C4-2B (cell line): Measurements from ENCODE around the gene C8A.

ENCODE experiments used
- H3K27ac ChIP-seq: fragments of 450-650 bp; 2 replicates; pipeline ENCODE4 v1.5.1; 2017
- ZFX ChIP-seq: fragments of 450-650 bp; IDR thresholded peaks from 2 replicates; pipeline ENCODE4 v1.6.1; 2017
- TF ChIP-seq, protein P1 (sequence below): fragments of 450-650 bp; conservative IDR thresholded peaks from 2 replicates; pipeline ENCODE4 v1.5.1; 2017; ENCODE audit warnings: mild to moderate bottlenecking

The C8A gene

DNA sequence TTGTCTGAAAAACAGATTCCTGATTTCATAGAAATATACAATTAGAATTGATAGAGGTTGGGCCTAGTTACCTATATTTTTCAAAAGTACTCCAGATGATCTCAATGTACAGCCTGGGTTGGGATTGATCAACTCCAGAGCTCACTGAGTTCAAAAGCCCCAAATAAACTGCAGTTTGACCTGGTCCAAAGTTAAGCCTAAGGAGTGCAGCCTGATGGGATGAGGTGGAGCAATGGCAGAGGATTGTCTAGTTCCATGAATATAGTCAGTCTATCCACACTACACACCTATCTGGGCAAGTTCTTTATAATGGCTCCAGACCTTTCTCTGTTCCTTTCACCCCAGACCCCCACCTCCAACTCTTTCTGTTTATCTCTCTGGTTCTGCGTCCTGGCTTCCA is 49.2 kb downstream of the C8A start:
- TF ChIP-seq ZFX: no peak
- TF ChIP-seq, protein P1, sequence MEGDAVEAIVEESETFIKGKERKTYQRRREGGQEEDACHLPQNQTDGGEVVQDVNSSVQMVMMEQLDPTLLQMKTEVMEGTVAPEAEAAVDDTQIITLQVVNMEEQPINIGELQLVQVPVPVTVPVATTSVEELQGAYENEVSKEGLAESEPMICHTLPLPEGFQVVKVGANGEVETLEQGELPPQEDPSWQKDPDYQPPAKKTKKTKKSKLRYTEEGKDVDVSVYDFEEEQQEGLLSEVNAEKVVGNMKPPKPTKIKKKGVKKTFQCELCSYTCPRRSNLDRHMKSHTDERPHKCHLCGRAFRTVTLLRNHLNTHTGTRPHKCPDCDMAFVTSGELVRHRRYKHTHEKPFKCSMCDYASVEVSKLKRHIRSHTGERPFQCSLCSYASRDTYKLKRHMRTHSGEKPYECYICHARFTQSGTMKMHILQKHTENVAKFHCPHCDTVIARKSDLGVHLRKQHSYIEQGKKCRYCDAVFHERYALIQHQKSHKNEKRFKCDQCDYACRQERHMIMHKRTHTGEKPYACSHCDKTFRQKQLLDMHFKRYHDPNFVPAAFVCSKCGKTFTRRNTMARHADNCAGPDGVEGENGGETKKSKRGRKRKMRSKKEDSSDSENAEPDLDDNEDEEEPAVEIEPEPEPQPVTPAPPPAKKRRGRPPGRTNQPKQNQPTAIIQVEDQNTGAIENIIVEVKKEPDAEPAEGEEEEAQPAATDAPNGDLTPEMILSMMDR: no peak
- H3K27ac ChIP-seq: no peak overlapping the region

DNA sequence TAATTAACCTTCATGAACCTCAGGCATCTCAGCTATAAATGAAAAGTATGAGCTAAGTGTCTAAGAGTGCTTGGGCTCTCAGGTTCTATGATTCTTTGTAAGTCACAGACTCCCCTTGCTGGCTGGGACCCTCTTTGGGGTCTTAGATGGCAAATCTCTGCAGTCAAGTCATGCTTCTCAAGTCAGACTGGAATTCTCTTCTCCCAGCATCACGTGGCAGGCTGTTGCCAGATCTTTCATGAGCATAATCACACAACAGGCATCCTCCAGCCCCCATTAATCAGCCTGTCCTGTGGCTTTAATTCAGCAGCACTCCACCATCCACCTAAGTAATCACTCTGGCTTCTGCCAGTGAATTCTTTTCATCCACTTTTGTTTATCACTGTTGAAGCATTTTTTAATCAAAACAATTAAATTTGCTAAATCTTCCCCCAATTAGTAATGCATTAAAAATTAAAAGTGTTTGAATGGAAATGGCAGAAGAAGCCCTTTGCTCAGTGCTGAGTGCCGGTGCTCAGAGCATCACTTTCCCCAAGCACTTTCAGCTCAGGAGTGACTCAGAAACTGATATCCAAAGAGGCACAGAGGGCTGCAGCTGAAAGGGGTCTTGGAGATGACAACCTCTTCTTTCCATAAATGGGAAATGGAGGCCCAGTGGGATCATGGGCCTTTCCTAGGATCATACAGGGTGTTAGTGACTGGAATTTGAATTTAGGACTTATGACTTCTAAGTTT is 50.2 kb downstream of the C8A start:
- no peak overlapping the region for H3K27ac ChIP-seq
- TF ChIP-seq, protein P1: no peak
- no peak for TF ChIP-seq ZFX

DNA sequence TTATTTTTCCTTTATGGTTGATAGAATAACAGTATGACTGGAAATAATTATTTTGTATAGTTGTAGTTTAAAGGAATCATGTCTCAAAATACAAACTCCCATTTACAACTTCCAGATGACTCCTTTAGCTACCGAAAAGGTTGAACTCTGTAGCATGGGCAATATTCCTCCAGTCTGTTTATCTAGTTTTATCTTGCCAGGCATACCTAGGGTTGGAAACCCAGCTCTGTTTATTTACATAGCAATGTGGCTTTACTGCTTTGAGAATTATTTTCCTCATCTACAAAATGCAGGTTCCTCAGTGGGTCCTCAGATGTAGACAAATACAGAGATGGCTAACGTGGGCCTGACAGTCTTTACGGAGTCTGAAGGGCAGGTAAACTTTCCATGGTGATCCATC is 51.1 kb downstream of the C8A start:
- no peak overlapping the region for H3K27ac ChIP-seq
- TF ChIP-seq, protein P1: no peak
- TF ChIP-seq ZFX: no peak

DNA sequence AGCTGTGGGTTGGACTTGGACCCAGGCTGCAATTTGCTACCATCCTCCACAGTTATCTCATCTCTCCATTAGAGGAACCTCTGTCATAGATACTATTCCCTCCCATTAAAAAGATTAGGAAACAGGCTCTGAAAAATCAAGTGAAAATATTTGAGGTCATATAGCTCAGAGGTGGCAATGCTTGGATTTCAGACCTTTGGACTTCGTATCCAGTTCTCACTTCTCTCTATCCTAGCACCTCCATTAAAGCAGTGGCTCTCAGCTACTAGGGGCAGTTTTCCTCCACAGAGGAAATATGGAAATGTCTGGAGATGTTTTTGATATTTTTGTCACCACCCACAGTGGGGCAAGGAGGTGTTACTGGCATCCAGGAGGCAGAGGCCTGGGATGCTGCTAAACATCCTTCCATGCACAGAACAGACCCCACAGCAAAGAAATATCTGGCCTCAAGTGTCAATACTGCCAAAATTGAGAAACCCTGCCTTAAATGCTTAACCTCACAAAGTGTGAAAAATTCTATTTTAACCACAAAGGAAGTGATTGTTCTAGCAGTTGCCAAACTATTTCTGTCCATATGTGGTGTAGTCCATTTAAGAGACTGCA is 54.1 kb downstream of the C8A start:
- H3K27ac ChIP-seq: no peak overlapping the region
- TF ChIP-seq, protein P1: no peak
- TF ChIP-seq ZFX: no peak

DNA sequence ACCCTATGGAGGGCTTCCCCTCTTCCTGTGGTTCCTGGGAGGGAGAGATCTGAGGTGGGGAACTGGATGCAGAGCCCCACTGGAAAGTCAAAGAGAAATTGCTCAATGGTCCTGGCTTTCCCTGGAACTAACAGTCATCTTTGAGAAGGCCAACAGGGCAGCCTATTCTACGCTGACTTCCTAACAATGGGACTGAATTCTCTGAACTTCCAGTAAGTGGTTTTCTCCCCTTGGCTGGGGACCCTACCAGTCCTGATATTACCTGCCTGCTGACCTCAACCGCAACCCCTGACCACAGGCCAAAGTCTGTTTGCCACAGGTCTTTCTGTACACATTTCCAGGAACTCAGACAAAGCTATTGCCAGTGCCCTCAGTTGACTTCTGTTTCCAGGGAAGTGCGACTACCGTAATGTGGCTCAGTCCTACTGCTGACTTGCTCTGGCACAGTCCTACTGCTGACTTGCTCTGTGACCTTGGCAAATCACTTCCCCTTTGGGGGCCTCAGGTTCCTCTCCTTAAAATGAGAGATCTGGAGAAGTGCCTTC is 55.9 kb downstream of the C8A start:
- TF ChIP-seq, protein P1: no peak
- TF ChIP-seq ZFX: no peak

DNA sequence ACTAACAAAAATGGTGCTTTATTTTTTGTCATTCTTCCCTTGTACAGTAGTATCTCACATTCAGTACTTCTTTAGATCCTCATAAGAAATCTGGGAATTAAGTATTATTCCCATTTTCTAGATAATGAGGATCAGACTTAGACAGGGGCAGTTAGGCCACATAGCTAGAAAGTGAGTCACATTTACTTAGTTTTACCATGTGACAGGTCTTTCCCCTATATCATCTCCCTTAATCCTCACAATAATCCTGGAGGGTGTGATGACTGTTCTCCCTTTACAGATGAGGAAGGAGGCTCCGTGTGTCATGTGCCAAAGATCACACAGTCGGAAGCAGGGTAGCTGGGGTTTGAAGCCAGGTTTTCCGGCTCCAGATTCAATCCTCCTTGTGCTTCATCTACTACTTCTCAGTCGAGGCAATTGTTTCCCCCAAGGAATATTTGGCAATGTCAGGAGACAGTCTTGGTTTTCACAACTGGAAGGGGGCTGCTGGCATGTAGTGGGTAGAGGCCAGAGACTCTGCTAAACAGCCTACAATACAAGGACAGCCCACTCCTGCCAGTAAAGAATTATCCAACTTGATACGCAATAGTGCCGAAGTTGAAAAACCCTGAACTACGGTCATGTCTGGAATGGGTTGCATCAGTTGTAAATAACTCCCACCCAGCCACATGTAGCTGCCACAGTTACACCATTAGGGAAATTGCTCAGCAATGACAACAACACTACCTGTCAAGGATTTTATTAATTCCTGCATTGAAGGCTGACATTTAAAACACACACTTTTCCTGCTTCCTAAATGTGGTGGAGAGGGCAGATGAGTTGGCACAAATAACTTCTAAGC is 56.7 kb downstream of the C8A start:
- no peak overlapping the region for H3K27ac ChIP-seq
- no peak for TF ChIP-seq ZFX
- TF ChIP-seq, protein P1: no peak

More for the DNA sequence above, 55.9 kb downstream of the C8A start:
- H3K27ac ChIP-seq: no peak overlapping the region

DNA sequence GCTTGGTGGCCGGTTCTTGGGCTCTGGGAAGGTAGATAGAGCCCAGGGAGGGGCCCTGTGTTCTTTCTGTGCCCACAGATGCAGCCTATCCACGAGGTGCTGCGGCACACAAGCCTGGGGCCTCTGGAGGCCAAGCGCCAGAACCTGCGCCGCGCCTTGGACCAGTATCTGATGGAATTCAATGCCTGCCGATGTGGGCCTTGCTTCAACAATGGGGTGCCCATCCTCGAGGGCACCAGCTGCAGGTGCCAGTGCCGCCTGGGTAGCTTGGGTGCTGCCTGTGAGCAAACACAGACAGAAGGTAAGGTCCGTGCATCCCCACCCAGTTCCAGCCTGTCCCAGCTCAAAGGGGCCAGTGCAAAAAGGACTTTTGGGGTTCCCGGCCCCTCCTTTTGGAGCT is 57.7 kb downstream of the C8A start:
- no peak overlapping the region for H3K27ac ChIP-seq
- TF ChIP-seq, protein P1: no peak
- no peak for TF ChIP-seq ZFX
